ENCODE measurements around the gene GPC6. TPM values are rescaled to one million over a fixed set of nuclear protein-coding genes. Genes with fewer than 3 reads are reported as not detected.

GPC6 gene
- total RNA-seq, 1 donor from 2014 or later = 63.0 TPM

DNA sequence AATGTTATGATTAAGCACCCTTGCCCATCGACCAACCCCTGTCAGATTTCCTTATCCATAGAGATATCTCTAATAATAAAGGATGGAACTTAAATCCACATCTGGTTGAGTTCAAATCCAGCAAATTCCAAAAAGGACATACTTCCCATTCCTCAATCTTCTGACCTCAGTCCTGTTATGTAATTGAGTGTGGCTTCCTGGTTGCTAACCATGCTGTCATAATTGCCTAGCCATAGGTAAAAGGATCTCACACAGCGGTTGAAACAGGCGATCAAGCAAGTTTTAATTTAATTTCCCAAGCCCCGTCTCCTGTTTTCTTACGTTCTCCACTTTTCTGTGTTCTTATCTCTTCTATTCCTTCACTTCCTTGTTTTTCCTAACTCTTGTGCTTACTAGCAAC lies 550.3 kb downstream of the GPC6 start:
- Histone ChIP-seq H3K27me3 (ENCODE audit: insufficient read depth, low read length) (no peaks in the 10 kb centered on the region), H3K4me3 (ENCODE audit: insufficient read depth, low read depth, low read length) (no peak overlapping the region), H3K9ac (ENCODE audit: low read length) (peak overlapping the region; percentile 27), H3K4me2 (ENCODE audit: low read length) (peak overlapping the region; percentile 47), H3K79me2 (ENCODE audit: insufficient read depth, low read length) (no peaks in the 10 kb centered on the region), H3K9me3 (ENCODE audit: insufficient read depth, low read depth, low read length) (no peaks in the 10 kb centered on the region), H3K36me3 (ENCODE audit: insufficient read depth, low read length) (no peaks in the 10 kb centered on the region), H2AFZ (ENCODE audit: low read depth, low read length) (peak overlapping the region; percentile 1), H3K4me1 (ENCODE audit: insufficient read depth, low read length) (peaks cover 18% of the 10 kb centered on the region), H3K27ac (ENCODE audit: low read depth, low read length) (peak overlapping the region; percentile 73), H4K20me1 (ENCODE audit: insufficient read depth, low read length) (no peaks in the 10 kb centered on the region)
- H3K4me3 Mint-ChIP-seq (ENCODE audit: unreplicated experiment) = no peak overlapping the region
- no peak overlapping the region for H3K27ac Mint-ChIP-seq (ENCODE audit: unreplicated experiment)
- no peaks in the 10 kb centered on the region for H3K9me3 Mint-ChIP-seq (ENCODE audit: unreplicated experiment)
- TF ChIP-seq, protein P1, sequence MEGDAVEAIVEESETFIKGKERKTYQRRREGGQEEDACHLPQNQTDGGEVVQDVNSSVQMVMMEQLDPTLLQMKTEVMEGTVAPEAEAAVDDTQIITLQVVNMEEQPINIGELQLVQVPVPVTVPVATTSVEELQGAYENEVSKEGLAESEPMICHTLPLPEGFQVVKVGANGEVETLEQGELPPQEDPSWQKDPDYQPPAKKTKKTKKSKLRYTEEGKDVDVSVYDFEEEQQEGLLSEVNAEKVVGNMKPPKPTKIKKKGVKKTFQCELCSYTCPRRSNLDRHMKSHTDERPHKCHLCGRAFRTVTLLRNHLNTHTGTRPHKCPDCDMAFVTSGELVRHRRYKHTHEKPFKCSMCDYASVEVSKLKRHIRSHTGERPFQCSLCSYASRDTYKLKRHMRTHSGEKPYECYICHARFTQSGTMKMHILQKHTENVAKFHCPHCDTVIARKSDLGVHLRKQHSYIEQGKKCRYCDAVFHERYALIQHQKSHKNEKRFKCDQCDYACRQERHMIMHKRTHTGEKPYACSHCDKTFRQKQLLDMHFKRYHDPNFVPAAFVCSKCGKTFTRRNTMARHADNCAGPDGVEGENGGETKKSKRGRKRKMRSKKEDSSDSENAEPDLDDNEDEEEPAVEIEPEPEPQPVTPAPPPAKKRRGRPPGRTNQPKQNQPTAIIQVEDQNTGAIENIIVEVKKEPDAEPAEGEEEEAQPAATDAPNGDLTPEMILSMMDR (IDR thresholded peaks at IDR 0.05; ENCODE audit: insufficient read depth, low read depth, low read length) = no peak
- TF ChIP-seq EZH2 (IDR thresholded peaks at IDR 0.05; ENCODE audit: insufficient read depth, low read length) = no peak
- peak; percentile 88 for DNase-seq (ENCODE audit: low read depth)
- H3K27me3 Mint-ChIP-seq (ENCODE audit: low read depth, unreplicated experiment) = no peaks in the 10 kb centered on the region
- peaks cover 1% of the 10 kb centered on the region for H3K36me3 Mint-ChIP-seq (ENCODE audit: low read depth, unreplicated experiment)
- FAIRE-seq = peak; percentile 65
- peaks cover 24% of the 10 kb centered on the region for H3K4me1 Mint-ChIP-seq (ENCODE audit: low read depth, unreplicated experiment)

DNA sequence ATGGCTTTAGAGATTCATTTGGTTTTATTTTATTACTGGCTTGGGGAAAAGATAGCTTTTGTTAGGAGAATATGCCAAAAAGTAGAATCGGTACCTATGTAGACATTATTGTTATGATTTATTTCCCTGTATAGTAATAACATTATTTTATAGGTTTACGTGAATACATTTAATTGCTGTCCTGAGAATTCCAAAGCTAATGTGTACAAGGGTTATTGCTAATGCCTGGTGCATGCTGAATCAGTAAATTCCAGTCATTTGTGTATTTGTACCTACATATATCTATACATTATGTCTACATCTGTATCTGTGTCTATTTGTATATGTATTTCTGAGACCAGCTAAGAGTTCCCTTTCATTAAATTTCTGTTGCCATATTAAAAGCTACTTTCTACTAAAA lies 550.9 kb downstream of the GPC6 start:
- no peaks in the 10 kb centered on the region for H3K27me3 ChIP-seq (ENCODE audit: insufficient read depth, low read length)
- Mint-ChIP-seq H3K9me3 (ENCODE audit: unreplicated experiment) (no peaks in the 10 kb centered on the region), H3K27ac (ENCODE audit: unreplicated experiment) (no peak overlapping the region), H3K27me3 (ENCODE audit: low read depth, unreplicated experiment) (no peaks in the 10 kb centered on the region), H3K36me3 (ENCODE audit: low read depth, unreplicated experiment) (peaks cover 1% of the 10 kb centered on the region), H3K4me1 (ENCODE audit: low read depth, unreplicated experiment) (peaks cover 21% of the 10 kb centered on the region), H3K4me3 (ENCODE audit: unreplicated experiment) (no peak overlapping the region)
- DNase-seq (ENCODE audit: low read depth) (no peak), FAIRE-seq (no peak)
- no peaks in the 10 kb centered on the region for H4K20me1 ChIP-seq (ENCODE audit: insufficient read depth, low read length)
- peaks cover 18% of the 10 kb centered on the region for H3K4me1 ChIP-seq (ENCODE audit: insufficient read depth, low read length)
- no peaks in the 10 kb centered on the region for H3K9me3 ChIP-seq (ENCODE audit: insufficient read depth, low read depth, low read length)
- no peaks in the 10 kb centered on the region for H3K79me2 ChIP-seq (ENCODE audit: insufficient read depth, low read length)
- H2AFZ ChIP-seq (ENCODE audit: low read depth, low read length) = no peak overlapping the region
- no peak overlapping the region for H3K27ac ChIP-seq (ENCODE audit: low read depth, low read length)
- TF ChIP-seq EZH2 (IDR thresholded peaks at IDR 0.05; ENCODE audit: insufficient read depth, low read length) = no peak
- TF ChIP-seq, protein P1 (IDR thresholded peaks at IDR 0.05; ENCODE audit: insufficient read depth, low read depth, low read length) = no peak
- no peaks in the 10 kb centered on the region for H3K36me3 ChIP-seq (ENCODE audit: insufficient read depth, low read length)
- H3K4me2 ChIP-seq (ENCODE audit: low read length) = peak overlapping the region; percentile 47
- no peak overlapping the region for H3K4me3 ChIP-seq (ENCODE audit: insufficient read depth, low read depth, low read length)
- H3K9ac ChIP-seq (ENCODE audit: low read length) = peak overlapping the region; percentile 27

DNA sequence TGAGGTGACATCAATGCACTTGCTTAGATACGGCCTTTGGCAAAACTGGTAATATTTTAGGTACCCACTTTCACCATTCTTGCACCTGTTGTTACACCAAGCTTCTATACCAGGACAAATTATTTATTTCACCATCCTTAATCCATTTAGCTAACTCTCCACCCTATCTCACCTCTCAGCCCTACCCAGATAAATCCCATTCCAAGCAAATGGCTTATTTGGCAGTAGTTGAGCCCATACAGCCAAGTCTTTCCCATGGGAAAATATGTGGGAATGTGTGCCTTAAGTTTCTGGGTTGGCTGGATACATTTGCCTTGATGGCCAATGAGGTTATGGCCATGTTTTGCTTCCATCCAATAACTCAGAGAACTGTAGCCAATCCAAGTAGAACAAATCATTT lies 551.9 kb downstream of the GPC6 start:
- H3K27me3 Mint-ChIP-seq (ENCODE audit: low read depth, unreplicated experiment) = no peaks in the 10 kb centered on the region
- Histone ChIP-seq H3K4me3 (ENCODE audit: insufficient read depth, low read depth, low read length) (no peak overlapping the region), H3K79me2 (ENCODE audit: insufficient read depth, low read length) (no peaks in the 10 kb centered on the region), H3K27me3 (ENCODE audit: insufficient read depth, low read length) (no peaks in the 10 kb centered on the region), H3K27ac (ENCODE audit: low read depth, low read length) (no peak overlapping the region), H3K9ac (ENCODE audit: low read length) (no peak overlapping the region), H3K4me2 (ENCODE audit: low read length) (no peak overlapping the region), H3K4me1 (ENCODE audit: insufficient read depth, low read length) (peaks cover 18% of the 10 kb centered on the region), H2AFZ (ENCODE audit: low read depth, low read length) (no peak overlapping the region), H3K36me3 (ENCODE audit: insufficient read depth, low read length) (no peaks in the 10 kb centered on the region), H3K9me3 (ENCODE audit: insufficient read depth, low read depth, low read length) (no peaks in the 10 kb centered on the region), H4K20me1 (ENCODE audit: insufficient read depth, low read length) (no peaks in the 10 kb centered on the region)
- FAIRE-seq (no peak), DNase-seq (ENCODE audit: low read depth) (no peak)
- H3K27ac Mint-ChIP-seq (ENCODE audit: unreplicated experiment) = no peak overlapping the region
- H3K4me1 Mint-ChIP-seq (ENCODE audit: low read depth, unreplicated experiment) = peaks cover 20% of the 10 kb centered on the region
- H3K36me3 Mint-ChIP-seq (ENCODE audit: low read depth, unreplicated experiment) = peaks cover 1% of the 10 kb centered on the region
- no peaks in the 10 kb centered on the region for H3K9me3 Mint-ChIP-seq (ENCODE audit: unreplicated experiment)
- no peak overlapping the region for H3K4me3 Mint-ChIP-seq (ENCODE audit: unreplicated experiment)
- no peak for TF ChIP-seq EZH2 (IDR thresholded peaks at IDR 0.05; ENCODE audit: insufficient read depth, low read length)
- TF ChIP-seq, protein P1 (IDR thresholded peaks at IDR 0.05; ENCODE audit: insufficient read depth, low read depth, low read length) = no peak

Measured in astrocyte (in vitro differentiated cells and primary cell).